ENCODE results near the gene LPP. TPM values are rescaled to one million over a fixed set of nuclear protein-coding genes. Genes with fewer than 3 reads are reported as not detected.

Gene LPP
- total RNA-seq, 4 donors from 2014 or later = 207 to 592 (median 406) TPM

DNA sequence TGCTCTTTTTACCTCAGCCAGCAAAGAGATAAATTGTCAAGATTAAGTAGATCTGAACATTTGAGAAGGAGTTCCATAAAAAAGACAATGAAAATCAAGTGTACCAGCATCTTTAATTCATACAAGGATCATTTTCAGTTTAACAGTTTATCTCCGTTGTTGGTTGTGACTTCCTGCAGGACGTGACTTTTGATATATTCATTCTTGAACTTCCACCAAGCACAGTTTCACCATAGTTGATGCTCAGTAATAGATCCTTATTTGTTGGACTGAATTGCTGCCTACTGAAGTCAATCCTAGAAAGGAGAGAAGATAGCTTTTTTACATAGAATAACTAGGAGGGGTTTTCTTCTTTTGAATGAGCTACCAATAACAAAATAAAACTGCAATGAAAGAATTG is 408.2 kb downstream of the LPP start:
- in situ Hi-C loops (cut with MboI; ENCODE audit: low pct_ligation_motif_present in 1 of 4, low pct_unique_long_range_greater_than_20kb in 1 of 4, low sequenced_read_pairs in 3 of 4) = no loop called here
- intact Hi-C loops (cut with DNase I; ENCODE audit: low total_unique reads) = no loop called here
- H3K4me3 ChIP-seq = no peak overlapping the region
- no peaks in the 10 kb centered on the region for H3K9me3 ChIP-seq
- DNase-seq = no peak
- no peaks in the 10 kb centered on the region for H3K27me3 ChIP-seq
- 39 to 41% methylated on average over 2 of the region's 2 CpGs for WGBS, 2 donors (ENCODE audit: low coverage in 1 of 2)
- peaks cover 0 to 3% (median 0%) of the 10 kb centered on the region in 4 donors for H3K4me1 ChIP-seq
- no peak overlapping the region for H3K27ac ChIP-seq
- no peak for TF ChIP-seq POLR2AphosphoS5 (IDR thresholded peaks at IDR 0.05)
- TF ChIP-seq POLR2A (IDR thresholded peaks at IDR 0.05) = no peak
- TF ChIP-seq EP300 (IDR thresholded peaks at IDR 0.05; ENCODE audit: low read depth) = no peak
- TF ChIP-seq, protein P1, sequence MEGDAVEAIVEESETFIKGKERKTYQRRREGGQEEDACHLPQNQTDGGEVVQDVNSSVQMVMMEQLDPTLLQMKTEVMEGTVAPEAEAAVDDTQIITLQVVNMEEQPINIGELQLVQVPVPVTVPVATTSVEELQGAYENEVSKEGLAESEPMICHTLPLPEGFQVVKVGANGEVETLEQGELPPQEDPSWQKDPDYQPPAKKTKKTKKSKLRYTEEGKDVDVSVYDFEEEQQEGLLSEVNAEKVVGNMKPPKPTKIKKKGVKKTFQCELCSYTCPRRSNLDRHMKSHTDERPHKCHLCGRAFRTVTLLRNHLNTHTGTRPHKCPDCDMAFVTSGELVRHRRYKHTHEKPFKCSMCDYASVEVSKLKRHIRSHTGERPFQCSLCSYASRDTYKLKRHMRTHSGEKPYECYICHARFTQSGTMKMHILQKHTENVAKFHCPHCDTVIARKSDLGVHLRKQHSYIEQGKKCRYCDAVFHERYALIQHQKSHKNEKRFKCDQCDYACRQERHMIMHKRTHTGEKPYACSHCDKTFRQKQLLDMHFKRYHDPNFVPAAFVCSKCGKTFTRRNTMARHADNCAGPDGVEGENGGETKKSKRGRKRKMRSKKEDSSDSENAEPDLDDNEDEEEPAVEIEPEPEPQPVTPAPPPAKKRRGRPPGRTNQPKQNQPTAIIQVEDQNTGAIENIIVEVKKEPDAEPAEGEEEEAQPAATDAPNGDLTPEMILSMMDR (IDR thresholded peaks at IDR 0.05) = no peak
- no peaks in the 10 kb centered on the region for H3K36me3 ChIP-seq

DNA sequence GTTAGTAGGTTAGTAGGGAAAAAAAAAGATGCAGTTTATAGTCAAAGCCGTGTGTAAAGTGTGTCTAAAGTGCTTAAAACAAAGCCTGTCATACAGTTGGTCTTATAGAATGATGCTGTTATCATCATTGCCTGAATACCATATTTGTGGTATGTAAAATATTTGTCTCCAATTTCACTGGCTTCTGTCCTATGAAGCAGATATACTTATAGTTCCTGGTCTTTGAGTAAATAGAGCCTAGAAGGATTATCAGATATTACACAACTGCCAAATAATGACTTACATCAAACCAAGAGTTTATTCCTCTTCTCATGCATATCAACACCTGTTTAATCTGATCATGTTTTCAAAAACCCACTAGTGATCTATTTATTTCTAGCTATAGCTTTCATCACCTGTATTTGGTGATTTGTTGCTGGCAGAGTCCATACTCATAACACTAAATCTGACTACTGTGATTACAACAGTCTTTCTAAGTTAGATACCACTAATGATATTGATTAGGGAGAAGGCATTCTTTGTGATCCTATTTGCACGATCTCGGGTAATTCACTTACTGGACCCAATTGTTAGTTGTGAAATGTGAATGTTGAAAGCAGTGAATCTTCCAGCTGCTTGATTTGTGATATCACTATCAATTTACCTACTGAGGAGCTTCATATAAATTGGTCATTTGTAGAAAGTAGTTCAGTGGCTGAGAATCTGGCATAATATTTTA is 413.7 kb downstream of the LPP start:
- Histone ChIP-seq H3K4me1 (no peaks in the 10 kb centered on the region), H3K36me3 (no peaks in the 10 kb centered on the region), H3K9me3 (no peaks in the 10 kb centered on the region), H3K4me3 (no peak overlapping the region), H3K27me3 (no peaks in the 10 kb centered on the region), H3K27ac (no peak overlapping the region)
- in situ Hi-C loops (cut with MboI; ENCODE audit: low pct_ligation_motif_present in 1 of 4, low pct_unique_long_range_greater_than_20kb in 1 of 4, low sequenced_read_pairs in 3 of 4) = no loop called here
- WGBS, 2 donors (ENCODE audit: low coverage in 1 of 2) = 87 to 94% methylated on average over 3 of the region's 3 CpGs
- TF ChIP-seq EP300 (IDR thresholded peaks at IDR 0.05; ENCODE audit: low read depth) = no peak
- no peak for TF ChIP-seq POLR2A (IDR thresholded peaks at IDR 0.05)
- TF ChIP-seq POLR2AphosphoS5 (IDR thresholded peaks at IDR 0.05) = no peak
- TF ChIP-seq, protein P1 (IDR thresholded peaks at IDR 0.05) = no peak
- no peak for DNase-seq
- intact Hi-C loops (cut with DNase I; ENCODE audit: low total_unique reads) = no loop called here

GRCh38 chr3:188568736-188569135 is 414.8 kb downstream of the LPP start:
- Histone ChIP-seq H3K9me3 (no peaks in the 10 kb centered on the region), H3K4me1 (peaks cover 0 to 3% (median 0%) of the 10 kb centered on the region in 4 donors), H3K36me3 (no peaks in the 10 kb centered on the region), H3K27me3 (no peaks in the 10 kb centered on the region), H3K27ac (no peak overlapping the region), H3K4me3 (no peak overlapping the region)
- TF ChIP-seq POLR2AphosphoS5 (IDR thresholded peaks at IDR 0.05) (no peak), POLR2A (IDR thresholded peaks at IDR 0.05) (no peak), EP300 (IDR thresholded peaks at IDR 0.05; ENCODE audit: low read depth) (no peak)
- TF ChIP-seq, protein P1 (IDR thresholded peaks at IDR 0.05) = no peak
- intact Hi-C loops (cut with DNase I; ENCODE audit: low total_unique reads) (no loop called here), in situ Hi-C loops (cut with MboI; ENCODE audit: low pct_ligation_motif_present in 1 of 4, low pct_unique_long_range_greater_than_20kb in 1 of 4, low sequenced_read_pairs in 3 of 4) (no loop called here)
- 62 to 88% methylated on average over 3 of the region's 3 CpGs for WGBS, 2 donors (ENCODE audit: low coverage in 1 of 2)
- DNase-seq = no peak

DNA sequence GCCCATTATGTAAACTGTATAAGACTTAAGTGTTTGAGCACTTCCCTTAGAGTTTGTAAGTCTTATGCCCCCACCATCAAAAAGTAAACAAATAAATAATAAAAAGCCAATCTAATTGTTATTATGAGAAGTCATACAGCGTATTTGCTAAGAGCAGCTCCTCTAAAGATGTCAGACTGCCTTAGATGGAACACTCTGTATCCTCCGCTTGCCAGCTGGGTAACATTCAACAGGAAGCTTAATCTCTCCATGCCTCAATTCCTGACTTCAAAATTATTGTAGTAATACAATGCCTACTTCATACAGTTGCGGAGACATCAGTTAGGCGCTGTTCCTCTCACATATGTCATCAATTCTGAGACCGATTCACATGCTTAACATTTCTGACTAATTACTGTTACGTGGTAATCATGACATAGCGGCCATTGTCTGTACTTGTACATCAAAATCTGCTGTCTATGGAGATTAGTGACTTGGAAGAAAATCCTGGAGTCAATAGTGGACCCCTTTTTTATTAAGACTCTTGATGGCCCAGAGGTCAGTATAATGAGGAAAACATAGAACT is 417.7 kb downstream of the LPP start:
- H3K4me3 ChIP-seq = no peak overlapping the region
- 69 to 92% methylated on average over 5 to 7 of the region's 7 CpGs for WGBS, 2 donors (ENCODE audit: low coverage in 1 of 2)
- no peak for DNase-seq
- no peak overlapping the region for H3K27ac ChIP-seq
- H3K27me3 ChIP-seq = no peaks in the 10 kb centered on the region
- TF ChIP-seq EP300 (IDR thresholded peaks at IDR 0.05; ENCODE audit: low read depth) = no peak
- TF ChIP-seq POLR2A (IDR thresholded peaks at IDR 0.05) = no peak
- TF ChIP-seq, protein P1 (IDR thresholded peaks at IDR 0.05) = no peak
- no peak for TF ChIP-seq POLR2AphosphoS5 (IDR thresholded peaks at IDR 0.05)
- in situ Hi-C loops (cut with MboI; ENCODE audit: low pct_ligation_motif_present in 1 of 4, low pct_unique_long_range_greater_than_20kb in 1 of 4, low sequenced_read_pairs in 3 of 4) (no loop called here), intact Hi-C loops (cut with DNase I; ENCODE audit: low total_unique reads) (no loop called here)
- H3K4me1 ChIP-seq = peaks cover 0 to 8% (median 2%) of the 10 kb centered on the region in 4 donors
- no peaks in the 10 kb centered on the region for H3K36me3 ChIP-seq
- no peaks in the 10 kb centered on the region for H3K9me3 ChIP-seq
